ENCODE measurements around the gene MYBPC3.

Gene MYBPC3

DNA sequence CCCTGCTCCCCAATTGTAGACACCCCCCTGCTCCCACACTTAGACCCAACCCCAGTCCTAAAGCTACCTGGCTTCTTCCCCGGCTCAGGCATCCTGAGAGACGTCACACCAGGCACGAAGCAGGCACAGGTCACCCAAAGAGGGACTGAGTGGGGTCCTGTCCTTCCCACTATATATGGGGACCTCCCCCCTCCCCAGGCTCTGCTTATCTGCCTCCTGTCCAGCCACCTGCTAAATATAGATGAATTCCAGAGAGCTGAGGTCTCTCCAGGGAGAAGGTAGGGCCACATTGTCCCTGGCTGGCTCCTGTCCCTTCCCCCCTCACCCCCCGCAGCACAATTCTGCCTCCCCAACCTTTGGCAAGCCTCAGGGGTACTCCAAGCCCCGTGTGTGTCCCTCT is at the start of gene MYBPC3:
Gene MYBPC3, minus strand, starts transcription at position 147 of the 400 bp plus-strand sequence. Its CDS starts 55 bp downstream, at position 92.
- no peak for DNase-seq (ENCODE audit: low read depth)

DNA sequence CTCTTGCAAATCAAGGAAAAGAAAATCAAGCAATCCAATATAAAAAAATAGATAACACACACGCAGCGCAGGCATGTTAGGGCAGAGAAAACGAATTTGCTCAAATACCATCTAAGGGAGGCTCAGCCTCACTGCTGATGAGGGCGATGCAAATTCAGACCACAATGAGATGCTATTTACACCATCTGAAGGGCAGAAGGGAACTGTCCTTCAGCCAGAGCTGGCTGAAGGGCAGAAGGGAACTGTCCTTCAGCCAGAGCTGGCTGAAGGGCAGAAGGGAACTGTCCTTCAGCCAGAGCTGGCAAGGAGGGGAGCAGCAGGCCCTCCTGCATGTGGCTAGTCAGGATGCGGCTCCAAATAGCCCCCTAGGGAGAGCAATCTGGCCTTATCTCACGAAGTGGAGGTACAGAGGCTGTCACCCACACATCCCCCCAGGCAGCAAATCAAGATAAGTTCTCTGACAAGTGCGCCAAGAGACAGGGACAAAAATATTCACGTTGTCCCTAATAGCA is 48.3 kb upstream of the MYBPC3 start:
- DNase-seq (ENCODE audit: low read depth) = no peak

DNA sequence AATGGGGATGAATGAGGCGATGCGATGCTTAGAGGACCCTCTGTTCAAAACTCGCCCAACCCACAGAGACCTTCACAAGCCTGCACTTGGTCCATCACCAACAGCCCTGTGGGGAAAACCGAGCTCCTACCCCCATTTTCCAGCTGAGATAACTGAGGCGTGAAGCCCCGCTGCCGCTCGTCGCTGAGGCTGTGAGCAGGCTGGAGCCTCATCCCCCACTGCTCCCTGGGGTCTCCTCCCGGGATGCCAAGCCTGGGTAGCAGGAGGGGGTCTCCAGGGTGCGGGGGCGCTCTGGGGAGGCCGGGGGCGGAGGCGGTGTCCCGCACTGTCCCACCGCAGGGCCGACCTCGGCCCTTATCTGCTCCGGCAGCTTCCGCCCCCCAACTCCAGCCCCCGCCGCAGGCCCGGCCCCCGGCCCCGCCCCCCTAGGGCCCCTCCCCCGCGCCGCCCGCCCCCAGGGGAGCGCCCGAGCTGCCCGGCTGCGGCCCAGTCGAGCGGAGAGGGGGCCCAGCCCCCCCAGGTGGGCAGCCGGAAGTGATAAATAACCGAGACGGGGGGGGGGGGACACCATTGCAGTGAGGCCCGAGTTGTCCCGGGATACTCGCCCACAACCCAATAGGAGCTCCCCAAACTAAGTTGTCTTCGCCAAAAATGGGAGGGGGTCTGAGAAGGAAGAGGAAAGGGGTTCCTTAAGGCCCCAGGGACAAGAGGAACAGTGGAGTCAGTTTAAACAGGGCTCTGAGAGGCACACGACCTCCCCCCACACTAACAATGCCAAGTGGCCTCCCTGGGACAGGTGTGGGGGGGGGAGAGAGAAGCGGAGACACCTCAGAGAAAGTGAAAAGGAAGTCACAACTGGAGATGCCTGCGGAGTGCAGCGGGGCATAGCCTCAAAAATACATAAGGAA is 47.6 kb upstream of the MYBPC3 start:
- DNase-seq (ENCODE audit: low read depth) = peak; percentile 42

DNA sequence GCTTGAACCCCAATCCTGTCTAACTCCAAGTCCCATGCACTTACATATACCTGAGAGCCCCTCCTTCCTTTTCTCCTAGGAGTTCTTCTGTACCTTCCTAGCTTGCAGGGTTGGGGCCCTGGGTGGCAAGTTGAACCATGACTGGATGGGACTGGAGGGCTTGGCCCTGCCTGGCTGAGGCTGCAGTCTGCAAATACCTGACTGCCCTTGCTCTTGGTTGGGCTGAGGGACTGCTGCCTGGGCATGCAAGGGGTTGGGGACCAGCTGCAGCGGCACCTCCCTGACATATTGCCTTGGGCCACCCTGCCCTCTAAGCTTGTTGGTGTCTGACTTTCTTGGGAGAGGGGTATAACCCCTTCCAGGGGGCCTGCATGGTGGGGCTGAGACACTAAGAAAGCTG is 46.0 kb upstream of the MYBPC3 start:
- DNase-seq (ENCODE audit: low read depth) = no peak

DNA sequence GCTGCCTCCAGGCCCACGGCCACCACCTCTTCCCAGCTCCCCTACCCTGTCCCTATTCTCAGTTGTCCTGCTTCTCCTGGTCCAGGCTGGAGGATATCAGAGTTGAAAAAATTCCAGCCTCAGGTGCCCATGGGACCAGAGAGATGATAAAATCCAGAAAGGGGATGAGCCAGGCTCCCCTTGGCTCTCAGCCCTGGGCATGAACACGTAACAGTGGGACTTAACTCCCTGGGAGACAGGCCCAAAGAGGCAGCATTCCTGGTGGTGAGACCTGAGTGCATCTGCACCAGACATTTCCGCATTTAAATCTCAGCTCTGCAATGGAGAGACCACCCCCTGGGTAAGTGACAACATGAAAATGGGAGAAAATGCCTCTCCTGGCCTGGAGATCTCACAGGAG is 45.5 kb upstream of the MYBPC3 start:
- no peak for DNase-seq (ENCODE audit: low read depth)

DNA sequence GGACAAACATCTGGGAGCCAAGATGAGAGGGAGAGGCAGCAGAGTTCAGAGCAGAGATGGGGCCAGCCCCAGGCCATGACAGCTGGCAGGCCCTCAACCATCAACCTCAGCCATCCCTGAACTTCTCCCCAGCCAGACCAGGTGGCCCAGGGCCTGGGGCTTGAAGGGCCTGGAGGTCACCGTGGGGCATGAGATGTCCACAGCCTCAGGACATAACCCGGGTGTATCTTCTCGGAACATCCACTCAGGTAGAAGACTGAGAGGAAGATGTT is 43.5 kb upstream of the MYBPC3 start:
- DNase-seq (ENCODE audit: low read depth) = no peak

DNA sequence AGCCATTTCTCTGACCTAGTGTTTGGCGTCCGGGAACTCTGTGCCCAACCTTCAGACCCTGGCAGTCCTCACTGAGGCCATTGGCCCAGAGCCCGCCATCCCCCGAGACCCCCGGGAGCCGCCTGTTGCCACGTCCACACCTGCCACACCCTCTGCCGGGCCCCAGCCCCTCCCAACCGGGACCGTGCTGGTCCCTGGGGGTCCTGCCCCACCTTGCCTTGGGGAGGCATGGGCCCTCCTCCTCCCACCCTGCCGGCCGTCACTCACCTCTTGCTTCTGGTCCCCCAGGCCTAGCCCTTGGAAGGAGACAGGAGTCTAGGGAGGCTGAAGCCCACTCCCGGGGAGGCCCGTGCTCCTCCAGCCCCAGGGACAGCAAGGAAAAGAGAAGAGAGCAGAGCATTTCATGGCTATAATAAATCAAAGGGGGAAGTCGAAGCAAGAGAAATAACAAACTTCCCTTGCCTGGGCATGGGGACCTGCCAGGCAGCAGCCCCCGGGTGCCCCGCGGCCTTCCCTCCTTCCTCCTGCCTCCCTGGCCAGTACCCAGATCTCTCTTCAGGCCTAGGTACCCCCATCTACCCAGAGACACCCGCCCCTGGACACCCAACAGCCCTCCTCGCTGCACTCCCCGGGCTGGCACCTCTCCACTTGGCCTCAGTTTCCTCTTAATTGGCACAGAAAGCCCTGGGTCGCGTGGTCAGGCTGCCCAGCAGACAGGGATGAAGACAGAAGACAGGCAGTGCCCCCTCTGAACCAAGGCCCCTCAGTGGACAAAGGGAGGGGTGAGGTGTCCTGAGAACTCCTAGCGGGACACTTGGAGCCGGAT is 42.9 kb upstream of the MYBPC3 start:
- DNase-seq (ENCODE audit: low read depth) = no peak

DNA sequence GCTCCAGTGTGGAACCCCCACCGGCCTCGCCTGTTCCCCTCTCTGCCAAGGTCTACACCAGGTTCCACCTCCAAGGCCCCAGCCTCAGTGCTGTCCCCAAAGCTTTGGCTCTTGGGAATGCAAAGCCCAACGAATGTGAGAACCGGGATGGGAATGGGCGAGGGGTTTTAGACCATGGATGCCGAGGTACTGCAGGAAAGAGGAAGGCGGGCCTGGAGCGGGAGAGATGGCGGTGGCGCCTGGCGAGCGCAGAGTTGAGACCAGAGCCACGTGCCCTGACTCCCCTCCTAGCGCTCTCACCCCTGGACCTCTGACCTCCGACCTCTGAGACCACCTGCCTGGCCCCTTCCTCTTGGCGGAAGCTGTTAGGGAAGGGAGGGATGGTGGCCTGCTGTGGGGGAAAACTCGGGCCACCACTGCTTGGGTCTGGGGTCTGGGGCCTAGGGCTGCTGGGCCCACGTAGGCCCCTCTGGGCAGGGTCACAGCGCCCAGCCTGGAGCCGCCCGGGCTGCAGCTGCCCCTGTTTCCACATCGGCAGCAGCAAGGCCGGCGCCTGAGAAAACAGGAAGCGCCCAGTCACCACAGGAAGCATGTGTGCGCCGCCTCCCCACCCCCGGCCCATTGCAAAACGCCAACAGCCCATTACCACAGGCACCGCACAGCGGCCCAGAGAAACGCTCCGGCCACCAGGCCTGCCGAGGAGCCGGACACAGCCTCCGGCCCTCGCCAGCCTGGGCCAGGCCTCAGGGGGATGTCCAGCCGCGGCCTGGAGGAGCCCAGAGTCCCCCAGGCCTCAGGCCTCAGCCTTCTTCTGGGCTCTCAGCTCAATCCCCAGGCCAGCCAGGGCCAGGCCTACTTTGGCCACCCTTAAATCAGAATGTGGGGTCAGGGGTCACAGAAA is 42.1 kb upstream of the MYBPC3 start:
- peak; percentile 57 for DNase-seq (ENCODE audit: low read depth)

DNA sequence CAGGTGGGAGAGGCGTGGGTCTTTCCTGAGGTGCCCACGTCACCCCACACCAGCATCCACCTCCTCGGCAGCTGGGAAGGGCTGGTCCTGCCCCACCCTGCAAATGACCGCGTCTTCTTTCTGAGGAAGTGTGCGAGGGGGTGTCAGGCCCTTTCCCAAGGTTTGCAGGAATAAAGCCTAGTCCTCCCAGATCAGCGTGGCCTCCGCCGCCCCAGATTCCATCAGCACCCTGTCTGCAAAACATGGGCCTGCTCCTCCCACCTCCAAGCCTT is 41.5 kb upstream of the MYBPC3 start:
- DNase-seq (ENCODE audit: low read depth) = no peak

DNA sequence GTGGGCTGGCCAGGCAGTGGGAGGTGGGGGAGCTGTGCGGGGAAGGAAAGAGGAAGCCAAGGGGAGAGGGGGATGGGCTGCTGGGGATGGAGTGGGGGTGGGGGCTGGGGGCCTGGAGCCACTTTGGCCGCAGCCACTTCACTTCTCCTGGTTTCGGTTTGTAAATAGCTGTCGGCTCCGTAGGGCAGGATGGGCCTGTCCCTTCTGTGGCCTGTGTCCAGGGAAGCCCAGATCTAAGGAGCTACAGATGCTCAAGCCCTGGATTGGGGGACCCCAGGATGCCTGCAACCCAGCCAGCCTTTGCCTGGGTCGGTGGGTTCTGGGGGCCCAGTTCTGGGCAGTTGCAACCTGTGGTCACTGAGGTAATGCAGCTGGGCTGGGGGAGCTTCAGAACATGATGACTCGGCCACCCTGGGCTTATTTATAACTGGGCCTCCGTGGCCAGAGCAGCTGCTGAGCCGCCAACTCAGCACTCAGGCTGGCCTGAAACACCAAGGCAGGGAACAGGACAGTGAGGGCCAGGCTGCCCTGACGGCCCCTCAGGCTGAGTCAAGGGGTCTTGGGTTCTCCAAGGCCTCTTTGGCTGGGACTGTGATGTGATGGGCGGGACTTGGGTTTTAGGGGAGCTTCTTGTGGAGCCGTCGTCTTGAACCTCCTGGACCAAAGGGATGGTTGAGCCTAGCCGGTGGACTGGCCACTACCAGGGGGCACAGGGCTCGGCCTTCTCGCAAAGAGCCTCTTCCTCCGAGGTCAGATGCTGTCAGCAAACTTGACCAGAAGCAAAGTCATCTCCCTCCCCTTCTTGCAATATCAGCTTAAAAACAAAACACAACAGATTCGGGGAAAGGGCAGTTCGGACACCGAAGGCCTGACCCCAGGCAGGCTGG is 40.9 kb upstream of the MYBPC3 start:
- no peak for DNase-seq (ENCODE audit: low read depth)

DNA sequence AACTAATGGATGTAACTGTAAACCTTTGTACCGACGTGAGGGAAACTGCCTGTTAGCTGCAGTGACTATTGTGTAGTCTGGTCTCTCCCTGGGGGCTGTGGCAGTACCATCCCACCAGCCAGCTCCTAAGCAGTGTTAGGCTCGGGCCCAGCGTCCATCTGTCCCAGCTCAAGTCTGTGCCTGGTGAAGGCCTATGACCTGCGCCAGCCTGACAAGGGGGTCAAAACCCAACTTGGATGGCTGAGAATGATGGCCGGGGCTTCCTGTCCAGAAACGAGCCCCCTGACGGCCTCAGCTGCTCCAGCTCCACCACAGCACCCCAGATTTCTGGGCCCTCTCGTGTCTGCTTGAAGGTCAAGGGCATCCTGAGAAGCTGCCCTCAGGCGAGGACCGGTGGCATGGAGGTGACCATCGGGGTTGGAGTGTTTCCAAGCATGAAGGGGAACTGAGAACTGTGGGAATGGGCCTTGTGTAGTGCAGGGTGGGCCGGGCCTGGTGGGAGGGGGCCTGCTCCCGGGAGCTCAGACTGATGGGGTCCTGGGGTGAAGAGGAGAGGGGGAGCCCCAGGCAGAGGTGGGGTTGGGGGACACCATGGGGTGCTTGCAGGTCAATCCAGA is 40.2 kb upstream of the MYBPC3 start:
- no peak for DNase-seq (ENCODE audit: low read depth)

DNA sequence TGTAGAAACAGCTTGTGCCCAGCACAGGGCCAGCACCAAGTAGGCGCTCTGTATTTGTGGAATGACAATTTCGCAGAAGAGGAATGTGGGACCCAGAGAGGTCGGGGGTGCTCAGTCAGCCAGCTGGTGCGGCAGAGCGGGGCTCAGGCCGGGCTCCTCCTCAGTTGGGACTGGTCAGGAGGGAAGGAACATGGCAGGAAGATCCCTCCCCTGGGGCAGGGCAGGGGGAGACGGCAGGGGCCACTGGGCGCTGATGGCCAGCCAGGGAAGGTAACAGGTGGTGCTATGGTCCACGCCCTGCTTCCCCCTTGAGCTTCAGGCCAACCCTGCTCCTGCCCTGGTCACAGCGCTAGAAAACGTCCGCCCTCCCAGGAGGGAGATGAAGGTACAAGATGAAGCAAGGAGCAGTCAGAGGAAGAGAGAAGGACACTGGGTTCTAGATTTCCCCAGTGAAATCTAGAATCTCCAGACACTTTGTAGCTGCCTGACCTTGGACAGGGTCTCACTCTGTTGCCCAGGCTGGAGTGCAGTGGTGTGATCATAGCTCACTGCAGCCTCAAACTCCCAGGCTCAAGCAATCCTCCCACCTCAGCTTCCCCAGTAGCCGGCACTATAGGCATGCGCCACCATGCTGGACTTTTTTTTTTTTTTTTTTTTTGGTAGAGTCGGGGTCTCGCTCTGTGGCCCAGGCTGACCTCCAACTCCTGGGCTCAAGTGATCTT is 39.4 kb upstream of the MYBPC3 start:
- DNase-seq (ENCODE audit: low read depth) = no peak

DNA sequence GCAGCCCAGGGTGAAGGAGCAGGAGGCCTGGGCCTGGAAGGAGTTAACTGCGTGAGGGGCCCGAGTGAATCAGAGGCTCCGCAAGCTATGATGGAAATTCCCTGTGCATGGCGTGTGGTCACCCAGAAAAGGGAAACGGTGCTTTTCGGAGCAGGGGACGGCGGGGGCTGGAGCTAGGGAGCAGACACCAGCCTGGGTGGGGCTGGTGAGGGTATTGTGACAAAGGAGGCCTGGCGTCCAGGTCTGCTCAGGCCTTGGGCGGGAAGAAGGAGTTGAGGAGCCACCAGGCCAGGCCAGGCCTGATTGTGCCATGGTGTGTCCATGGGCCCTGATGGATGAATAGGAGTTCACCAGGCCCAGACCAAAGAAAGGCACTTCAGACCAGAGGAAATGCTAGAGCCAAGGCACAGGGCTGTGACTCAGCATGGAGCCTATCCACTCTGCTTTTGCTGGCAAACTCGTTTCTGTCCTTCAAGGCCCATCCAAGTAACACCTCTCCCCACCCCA is 38.6 kb upstream of the MYBPC3 start:
- DNase-seq (ENCODE audit: low read depth) = no peak

DNA sequence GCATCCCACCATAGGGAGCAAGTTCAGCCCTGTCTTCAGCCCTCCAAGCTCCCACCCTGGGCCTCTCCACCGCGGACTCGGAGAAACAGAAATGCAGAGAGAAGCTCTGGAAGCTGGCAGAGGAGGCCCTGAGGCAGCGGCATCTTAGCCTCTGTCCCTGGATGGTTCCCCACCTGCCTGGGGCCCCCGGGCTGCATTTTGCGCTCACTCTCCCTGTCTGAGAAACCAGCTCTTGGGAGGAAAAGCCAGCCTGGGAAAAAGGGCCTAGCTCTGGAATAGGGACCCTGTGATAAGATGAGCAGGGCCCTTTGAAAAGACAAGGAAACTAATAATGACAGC is 37.9 kb upstream of the MYBPC3 start:
- DNase-seq (ENCODE audit: low read depth) = no peak

DNA sequence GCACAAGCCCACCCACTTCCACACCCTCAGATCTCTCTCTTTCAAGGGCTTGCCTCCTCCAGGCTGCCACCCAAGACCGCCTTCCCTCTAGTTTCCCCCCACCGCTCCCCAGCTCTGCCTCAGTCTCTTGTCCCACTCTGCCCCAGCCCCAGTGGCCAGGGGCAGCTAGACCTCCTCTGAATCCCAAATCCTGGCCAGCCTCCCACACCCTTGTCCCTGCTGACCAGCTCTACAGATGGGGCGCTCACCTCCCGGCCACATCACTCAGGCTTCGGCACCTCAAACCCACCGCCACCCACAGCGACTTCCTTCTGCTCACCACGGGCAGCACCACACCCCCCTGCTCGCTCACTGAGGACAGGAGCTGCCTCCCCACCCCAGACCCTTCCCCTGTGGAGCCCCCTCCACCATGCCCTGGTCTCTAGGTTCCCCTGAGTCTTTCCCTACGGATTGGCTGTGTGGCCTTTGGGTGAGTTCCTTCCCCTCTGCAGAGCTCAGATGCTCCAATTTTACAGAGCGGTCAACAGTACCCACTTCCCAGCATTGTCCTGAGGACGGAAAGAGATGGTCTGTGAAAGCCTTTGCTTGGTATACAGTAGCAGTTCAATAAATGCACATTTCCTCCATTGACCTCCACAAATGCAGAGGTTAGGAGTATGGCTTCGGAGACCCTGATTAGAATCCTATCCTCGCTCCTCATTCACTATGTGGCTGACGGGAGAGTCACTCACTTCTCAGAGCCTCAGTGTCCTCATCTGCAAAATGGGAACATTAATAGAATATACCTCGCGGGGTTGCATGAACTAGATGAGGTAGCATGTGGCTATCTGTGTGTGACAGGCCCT is 37.3 kb upstream of the MYBPC3 start:
- no peak for DNase-seq (ENCODE audit: low read depth)

DNA sequence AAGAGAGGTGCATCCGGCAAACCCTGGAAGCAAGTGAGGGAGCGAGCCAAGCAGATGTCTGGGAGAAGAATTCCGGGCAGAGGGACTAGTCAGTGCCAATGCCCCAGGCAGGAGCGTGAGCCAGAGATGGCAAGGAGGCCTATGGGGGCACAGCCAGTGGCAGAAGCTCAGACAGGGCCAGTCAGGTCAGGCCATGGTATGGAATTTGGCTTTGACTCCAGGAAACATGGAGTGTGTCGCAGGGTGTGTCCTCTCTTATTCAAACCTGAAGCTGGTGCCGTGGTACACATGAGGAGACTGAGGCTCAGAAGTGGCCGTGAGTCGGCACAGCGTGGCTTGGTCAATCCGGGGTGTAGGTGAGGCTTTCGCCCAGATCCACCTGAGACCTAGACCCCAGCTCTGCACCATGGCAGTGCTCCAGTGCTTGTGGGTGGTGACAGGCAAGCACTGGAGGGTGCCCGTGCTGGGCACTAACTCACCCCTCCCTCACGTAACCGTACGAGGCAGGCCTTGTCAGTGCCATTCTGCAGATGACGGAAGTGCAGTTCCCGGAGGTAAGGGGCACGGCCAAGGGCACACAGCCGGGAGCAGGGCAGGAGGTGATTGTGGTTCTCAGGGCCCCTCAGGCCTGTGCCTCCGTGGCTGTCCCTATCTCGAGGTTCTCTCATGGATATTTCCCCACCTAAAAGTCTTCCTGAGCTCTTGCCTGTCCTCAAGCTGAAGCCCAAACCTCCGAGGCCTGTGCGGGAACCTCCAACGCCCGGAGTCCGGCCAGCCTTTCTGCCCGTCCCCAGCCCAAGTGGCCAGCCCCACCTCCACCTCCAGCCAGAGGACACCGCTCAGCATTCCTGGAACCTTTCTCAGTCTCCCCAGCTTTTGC is 36.4 kb upstream of the MYBPC3 start:
- no peak for DNase-seq (ENCODE audit: low read depth)

DNA sequence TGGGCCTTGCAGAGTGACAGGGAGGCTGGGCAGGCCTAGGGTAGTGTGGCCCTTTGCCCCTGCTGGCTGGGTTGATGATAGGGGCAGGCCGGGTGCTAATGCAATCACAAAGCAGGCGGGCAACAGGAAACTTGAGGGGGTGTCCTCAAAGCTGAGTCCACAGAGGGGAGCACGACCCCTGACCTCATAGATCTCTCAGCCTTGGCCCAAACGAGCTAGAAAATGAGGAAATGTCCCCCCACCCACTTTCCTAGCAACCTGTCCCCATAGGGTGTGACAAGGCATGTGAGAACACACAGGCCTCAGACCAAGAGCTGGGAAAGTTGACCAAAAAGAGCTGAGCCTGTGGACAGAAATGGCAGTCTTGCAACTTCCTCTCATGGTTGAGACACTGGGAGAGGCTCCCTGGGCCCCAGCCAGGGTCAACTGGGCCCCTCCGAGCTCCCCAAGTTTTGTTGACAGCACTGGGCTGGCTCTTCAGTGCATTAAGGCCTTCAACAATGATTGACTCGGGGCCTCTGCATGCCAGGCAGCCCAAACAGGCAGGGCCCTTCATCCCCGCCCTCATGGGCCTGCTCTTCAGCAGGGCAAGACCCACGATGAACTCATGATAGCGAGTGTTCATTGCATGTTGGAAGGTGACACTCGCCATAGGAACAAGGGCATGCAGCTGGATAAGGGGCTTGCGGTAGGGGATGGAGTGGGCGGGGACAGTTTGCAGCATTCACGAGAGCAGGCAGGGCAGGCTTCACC is 35.6 kb upstream of the MYBPC3 start:
- no peak for DNase-seq (ENCODE audit: low read depth)

Measured in activated T-helper 1 cell treated with Interleukin-2 at 50 U/mL for 16 hours (primary cell).